ENCODE results near the gene SPECC1.
A peak's percentile ranks its signal among the peaks of the same experiment; 100 is the strongest.
"Not testable (repeated sequence)": the region's sequence is repeated elsewhere in the genome, so short reads cannot be mapped to it uniquely, and the experiment has no call there.

The SPECC1 gene, protein sequence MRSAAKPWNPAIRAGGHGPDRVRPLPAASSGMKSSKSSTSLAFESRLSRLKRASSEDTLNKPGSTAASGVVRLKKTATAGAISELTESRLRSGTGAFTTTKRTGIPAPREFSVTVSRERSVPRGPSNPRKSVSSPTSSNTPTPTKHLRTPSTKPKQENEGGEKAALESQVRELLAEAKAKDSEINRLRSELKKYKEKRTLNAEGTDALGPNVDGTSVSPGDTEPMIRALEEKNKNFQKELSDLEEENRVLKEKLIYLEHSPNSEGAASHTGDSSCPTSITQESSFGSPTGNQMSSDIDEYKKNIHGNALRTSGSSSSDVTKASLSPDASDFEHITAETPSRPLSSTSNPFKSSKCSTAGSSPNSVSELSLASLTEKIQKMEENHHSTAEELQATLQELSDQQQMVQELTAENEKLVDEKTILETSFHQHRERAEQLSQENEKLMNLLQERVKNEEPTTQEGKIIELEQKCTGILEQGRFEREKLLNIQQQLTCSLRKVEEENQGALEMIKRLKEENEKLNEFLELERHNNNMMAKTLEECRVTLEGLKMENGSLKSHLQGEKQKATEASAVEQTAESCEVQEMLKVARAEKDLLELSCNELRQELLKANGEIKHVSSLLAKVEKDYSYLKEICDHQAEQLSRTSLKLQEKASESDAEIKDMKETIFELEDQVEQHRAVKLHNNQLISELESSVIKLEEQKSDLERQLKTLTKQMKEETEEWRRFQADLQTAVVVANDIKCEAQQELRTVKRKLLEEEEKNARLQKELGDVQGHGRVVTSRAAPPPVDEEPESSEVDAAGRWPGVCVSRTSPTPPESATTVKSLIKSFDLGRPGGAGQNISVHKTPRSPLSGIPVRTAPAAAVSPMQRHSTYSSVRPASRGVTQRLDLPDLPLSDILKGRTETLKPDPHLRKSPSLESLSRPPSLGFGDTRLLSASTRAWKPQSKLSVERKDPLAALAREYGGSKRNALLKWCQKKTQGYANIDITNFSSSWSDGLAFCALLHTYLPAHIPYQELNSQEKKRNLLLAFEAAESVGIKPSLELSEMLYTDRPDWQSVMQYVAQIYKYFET

DNA sequence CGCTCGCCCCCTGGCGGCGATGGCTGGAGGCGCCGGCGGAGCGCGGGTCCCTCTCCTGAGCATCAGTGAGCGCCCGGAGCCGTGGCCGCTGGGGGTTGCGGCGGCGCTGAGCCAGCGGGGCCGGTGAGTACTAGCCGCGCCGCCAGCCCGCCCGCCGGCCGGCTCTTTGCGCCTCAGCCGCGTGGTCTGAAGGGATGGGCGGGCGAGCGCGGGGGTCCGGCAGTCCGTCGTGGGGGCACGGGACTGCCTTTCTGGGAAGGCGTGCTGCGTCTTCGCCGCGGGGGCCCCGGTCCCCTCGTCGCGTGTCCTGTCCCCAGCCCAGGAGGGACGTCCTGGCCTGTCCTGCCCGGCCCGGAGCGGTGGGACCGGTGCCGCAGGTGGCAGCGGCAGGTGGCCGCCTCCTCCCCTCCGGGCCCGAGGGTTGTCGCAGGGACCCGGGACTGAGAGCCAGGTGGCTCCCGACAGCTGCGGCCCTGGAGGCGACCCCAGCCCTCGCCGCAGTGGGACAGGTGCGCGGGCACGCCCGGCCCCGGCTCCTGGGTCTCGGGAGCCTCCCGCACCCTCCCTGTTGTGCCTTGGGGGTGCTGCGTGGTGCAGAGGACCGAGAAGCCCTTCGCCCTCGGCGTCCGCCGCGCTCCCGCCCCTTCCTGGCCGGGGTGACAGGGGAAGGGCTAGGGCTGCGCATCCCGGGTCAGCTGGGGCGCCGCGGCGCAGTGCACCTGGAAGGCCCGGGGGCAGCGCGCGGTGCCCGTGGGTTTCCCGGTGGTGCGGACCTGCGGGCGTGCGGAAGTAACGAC is at the start of gene SPECC1:
Gene SPECC1 (plus strand): TSS at position 58 of the 797 bp plus-strand sequence. CDS start 87,293 bp downstream, outside the sequence.
- TF ChIP-seq, protein P1, sequence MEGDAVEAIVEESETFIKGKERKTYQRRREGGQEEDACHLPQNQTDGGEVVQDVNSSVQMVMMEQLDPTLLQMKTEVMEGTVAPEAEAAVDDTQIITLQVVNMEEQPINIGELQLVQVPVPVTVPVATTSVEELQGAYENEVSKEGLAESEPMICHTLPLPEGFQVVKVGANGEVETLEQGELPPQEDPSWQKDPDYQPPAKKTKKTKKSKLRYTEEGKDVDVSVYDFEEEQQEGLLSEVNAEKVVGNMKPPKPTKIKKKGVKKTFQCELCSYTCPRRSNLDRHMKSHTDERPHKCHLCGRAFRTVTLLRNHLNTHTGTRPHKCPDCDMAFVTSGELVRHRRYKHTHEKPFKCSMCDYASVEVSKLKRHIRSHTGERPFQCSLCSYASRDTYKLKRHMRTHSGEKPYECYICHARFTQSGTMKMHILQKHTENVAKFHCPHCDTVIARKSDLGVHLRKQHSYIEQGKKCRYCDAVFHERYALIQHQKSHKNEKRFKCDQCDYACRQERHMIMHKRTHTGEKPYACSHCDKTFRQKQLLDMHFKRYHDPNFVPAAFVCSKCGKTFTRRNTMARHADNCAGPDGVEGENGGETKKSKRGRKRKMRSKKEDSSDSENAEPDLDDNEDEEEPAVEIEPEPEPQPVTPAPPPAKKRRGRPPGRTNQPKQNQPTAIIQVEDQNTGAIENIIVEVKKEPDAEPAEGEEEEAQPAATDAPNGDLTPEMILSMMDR (conservative IDR thresholded peaks at IDR 0.05) = peak; percentile 98
- peak within 1 kb of the TSS; percentile 78 for H3K27ac ChIP-seq

DNA sequence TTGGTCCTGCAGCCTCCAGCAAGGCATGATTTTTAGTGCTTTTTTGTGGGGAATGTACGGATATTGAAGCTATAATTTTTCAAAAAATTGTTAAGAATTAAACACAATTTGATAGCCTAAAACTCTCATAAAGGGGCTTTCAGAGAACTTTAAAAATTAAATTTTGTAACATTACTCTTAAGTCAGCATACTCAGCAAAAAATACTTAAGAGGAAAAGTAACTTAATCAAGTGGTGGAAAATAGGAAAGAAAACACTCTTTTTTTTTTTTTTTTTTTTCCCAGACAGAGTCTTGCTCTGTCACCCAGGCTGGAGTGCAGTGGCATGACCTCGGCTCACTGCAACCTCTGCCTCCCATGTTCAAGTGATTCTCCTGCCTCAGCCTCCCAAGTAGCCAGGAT is 46.2 kb upstream of the SPECC1 start:
- H3K27ac ChIP-seq = not testable (repeated sequence)

DNA sequence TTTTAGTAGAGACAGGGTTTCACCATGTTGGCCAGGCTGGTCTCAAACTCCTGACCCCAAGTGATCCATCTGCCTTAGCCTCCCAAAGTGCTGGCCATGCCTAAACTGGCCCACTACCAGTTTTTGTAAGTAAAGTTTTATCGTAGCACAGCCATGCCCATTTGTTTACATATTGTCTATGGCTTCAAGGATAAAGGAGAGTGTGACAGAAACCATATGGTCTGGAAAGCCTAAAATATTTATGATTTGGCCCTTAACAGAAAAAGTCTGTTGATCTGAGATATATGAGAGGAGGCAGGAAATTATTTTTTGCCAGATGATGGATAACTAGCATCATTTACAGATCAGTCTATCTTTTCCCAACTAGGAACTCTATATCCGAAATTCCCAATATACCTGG is 36.0 kb upstream of the SPECC1 start:
- no peak overlapping the region for H3K27ac ChIP-seq
- TF ChIP-seq, protein P1 (conservative IDR thresholded peaks at IDR 0.05) = no peak

DNA sequence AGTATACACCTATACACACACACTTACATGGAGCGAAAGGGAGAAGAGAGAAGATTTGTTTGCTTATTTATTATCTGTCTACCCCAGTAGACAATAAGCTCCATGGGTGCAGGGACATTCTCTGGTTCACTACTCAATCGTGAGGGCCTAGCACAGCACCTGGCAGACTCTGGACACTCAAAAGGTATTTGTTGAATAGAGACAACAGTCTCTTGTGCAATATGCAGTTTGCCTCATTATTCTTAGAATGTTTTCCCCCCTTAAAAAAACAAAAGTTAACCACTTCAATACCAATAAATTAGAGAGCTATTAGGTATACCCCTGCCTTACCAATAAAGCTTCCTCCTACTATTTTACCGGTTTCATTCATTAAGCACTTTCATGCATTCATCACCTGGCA is 33.6 kb upstream of the SPECC1 start:
- H3K27ac ChIP-seq = no peak overlapping the region

DNA sequence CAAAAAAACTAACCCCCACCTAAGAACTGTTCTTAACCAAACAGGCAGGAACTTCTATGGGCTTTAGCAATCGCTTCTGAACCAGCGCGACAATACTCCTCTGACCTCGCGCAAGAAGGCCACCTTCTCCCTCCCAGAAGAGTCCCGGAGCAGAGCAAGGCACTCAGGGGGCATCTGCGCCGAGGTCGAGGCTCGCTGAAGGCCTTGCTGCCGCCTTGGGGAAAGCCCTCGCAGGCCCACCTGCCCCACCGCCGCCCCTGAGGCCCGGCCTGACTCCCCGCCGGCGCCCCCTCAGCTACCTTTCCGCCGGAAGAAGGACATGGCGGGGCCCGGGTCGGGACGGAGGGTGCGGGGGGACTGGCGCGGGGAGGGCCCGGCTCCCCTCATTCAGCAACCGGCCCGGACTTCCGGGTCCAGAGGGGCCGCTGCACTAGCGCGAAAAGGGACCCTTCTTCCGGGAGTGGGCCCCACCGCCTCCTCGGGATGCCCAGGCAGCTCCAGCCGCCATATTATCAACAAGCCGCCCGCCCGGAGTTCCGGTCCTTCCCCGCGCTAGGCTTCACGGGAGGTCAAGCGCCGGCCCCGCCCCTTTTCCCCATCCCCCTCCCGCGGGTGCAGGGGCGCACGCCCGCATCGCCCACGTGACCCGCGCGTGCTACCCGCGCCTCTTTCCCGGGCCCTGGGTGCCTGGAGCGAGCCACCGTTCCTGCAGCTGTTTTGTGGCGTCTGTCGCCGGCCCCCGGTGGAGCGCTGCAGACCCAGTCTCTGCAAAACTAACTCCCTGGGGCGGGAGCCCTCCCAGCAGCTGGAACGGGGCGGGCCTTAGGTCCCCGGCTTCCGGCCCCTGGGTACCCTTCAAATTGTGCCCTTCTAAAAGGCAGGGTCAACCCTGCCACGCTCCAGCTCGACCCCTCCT is 31.6 kb upstream of the SPECC1 start, which contains the start of gene AKAP10:
Gene AKAP10 (minus strand): TSS at position 536 of the 916 bp plus-strand sequence. CDS start 149 bp downstream, at position 387.
- TF ChIP-seq, protein P1 (conservative IDR thresholded peaks at IDR 0.05) = no peak
- peak within 1 kb of the TSS; percentile 94 for H3K27ac ChIP-seq

More for the DNA sequence above, 33.6 kb upstream of the SPECC1 start:
- TF ChIP-seq, protein P1 (conservative IDR thresholded peaks at IDR 0.05) = no peak

DNA sequence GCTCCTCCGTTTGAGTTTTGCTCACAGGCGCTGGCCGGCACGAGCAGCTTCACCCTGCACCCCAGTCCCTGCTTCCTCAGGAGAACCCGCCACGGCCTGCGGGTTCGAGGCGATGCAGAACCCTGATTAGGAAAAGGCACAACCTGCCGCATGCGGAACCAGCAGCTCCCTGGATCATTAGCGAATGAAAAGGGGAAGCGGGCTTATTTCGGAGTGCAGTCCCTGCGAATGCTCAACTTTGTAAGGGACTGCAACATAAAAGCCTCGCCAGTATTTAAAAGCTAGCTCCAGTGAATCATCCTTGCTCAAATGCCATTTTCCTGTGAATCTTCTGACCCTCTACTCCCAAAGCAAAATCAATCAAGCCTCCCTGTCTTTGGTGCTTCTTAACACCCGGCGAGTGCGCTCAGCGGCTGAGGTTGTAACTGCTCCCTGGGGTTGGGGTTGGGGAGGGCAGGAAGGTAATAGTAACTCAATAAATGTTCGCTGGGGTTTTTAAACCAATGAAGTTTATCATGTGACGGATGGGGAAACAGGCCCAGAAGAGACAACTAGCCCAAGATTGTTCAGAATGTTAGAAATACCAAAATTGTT is 30.9 kb upstream of the SPECC1 start:
- TF ChIP-seq, protein P1 (conservative IDR thresholded peaks at IDR 0.05) = no peak
- peak overlapping the region; percentile 94 for H3K27ac ChIP-seq

Measured in VCaP (cell line).